Right lobe of liver (tissue), 6 donors: ENCODE results near the gene ATG101. TPM values are rescaled to one million over a fixed set of nuclear protein-coding genes. Genes with fewer than 3 reads are reported as not detected.

Experiments used
- ATAC-seq, 4 donors: fragments of 200-7000 bp; cut with Tn5 transposase; one replicate each; pipeline ENCODE4 v1.9.1; 2020; ENCODE audit warnings: mild to moderate bottlenecking in 4 of 4, moderate library complexity in 4 of 4
- DNase-seq, 3 donors: peaks; one replicate each; pipeline ENCODE4 v3.0.0-alpha.2; 2020
- H3K27ac ChIP-seq, 3 donors: fragments of 200-600 bp; one replicate each; pipeline ENCODE4 v1.8.0; 2022
- H3K27me3 ChIP-seq, 2 donors: fragments of 200-600 bp; one replicate each; pipeline ENCODE4 v1.8.0; 2022
- H3K36me3 ChIP-seq, 4 donors: fragments of 200-600 bp; sonication (generic) in 1 of 4; one replicate each; pipeline versions ENCODE4 v1.5.1 to v1.8.0; 2017 to 2022; ENCODE audit warnings: control low read depth in 1 of 4
- H3K4me1 ChIP-seq, 4 donors: fragments of 200-600 bp; sonication (generic) in 1 of 4; one replicate each; pipeline versions ENCODE4 v1.5.1 to v1.8.0; 2017 to 2022; ENCODE audit warnings: control low read depth in 1 of 4
- H3K4me3 ChIP-seq, 3 donors: fragments of 200-600 bp; one replicate each; pipeline ENCODE4 v1.8.0; 2022
- H3K9me3 ChIP-seq, 4 donors: fragments of 200-600 bp; sonication (generic) in 1 of 4; one replicate each; pipeline versions ENCODE4 v1.5.1 to v1.8.0; 2017 to 2022; ENCODE audit warnings: control low read depth in 1 of 4
- POLR2A ChIP-seq: fragments of 450-650 bp; IDR thresholded peaks from one replicate; pipeline ENCODE4 v1.6.1; 2017; ENCODE audit warnings: antibody characterized with exemption, mild to moderate bottlenecking
- WGBS: methylation state at CpG from one replicate; pipeline ENCODE4 v1.1.6; 2018; ENCODE audit warnings: low coverage, low lambda C conversion rate; ENCODE audit not compliant: insufficient coverage; ENCODE audit errors: missing lambda C conversion rate; 5-methylcytosine and 5-hydroxymethylcytosine counted together
- intact Hi-C, 2 donors: fragments of 100-400 bp; cut with DNase I; formaldehyde crosslinking; loops; one replicate each; pipeline versions ENCODE4 v1.11.2 to v1.14.1; 2022
- total RNA-seq, 6 experiments: library from RNA; depleted of rRNA in 2 of 6; stranded (reverse); fragments of >200 nt in 2 of 6; fragmentation: NEBNext Ultra II Directional in 3 of 6; extraction: Animal tissue kit (Norgen Biotek cat#: 25700) in 3 of 6; gene quantifications; one replicate each; pipeline versions ENCODE4 v1.1.0 to v1.2.4, GENCODE V29; 2016 to 2023
- TF ChIP-seq, protein P1 (sequence below), 4 donors: fragments of 200-600 bp in 3 of 4; fragments of 450-650 bp in 1 of 4; IDR thresholded peaks; one replicate each; pipeline versions ENCODE4 v1.5.1 to v1.8.0; 2016 to 2022; ENCODE audit warnings: antibody characterized with exemption in 4 of 4, mild to moderate bottlenecking in 2 of 4
- donor health status: DM: no; HTN: yes; CAD: no.
- donor health status: DM: no; HTN: no; CAD: no.
- donor health status: DM: no; HTN: no; CAD: no.
- donor health status: DM: no; HTN: yes; CAD: no.
- donor health status: DM: no; HTN: yes; CAD: no.

ATG101 gene
- total RNA-seq, 6 experiments from 2014 or later, result 17.4 to 29.7 (median 21.0) TPM

DNA sequence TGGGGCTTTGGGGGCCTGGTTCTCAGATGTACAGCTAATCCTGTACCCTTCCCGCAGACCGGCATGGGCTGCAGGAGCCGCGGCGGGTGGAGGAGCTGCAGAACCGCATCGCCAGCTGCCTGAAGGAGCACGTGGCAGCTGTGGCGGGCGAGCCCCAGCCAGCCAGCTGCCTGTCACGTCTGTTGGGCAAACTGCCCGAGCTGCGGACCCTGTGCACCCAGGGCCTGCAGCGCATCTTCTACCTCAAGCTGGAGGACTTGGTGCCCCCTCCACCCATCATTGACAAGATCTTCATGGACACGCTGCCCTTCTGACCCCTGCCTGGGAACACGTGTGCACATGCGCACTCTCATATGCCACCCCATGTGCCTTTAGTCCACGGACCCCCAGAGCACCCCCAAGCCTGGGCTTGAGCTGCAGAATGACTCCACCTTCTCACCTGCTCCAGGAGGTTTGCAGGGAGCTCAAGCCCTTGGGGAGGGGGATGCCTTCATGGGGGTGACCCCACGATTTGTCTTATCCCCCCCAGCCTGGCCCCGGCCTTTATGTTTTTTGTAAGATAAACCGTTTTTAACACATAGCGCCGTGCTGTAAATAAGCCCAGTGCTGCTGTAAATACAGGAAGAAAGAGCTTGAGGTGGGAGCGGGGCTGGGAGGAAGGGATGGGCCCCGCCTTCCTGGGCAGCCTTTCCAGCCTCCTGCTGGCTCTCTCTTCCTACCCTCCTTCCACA lies 11.0 kb upstream of the ATG101 start:
- 69% methylated on average over 10 of the region's 25 CpGs for WGBS
- H3K4me3 ChIP-seq, result no peak overlapping the region
- H3K27ac ChIP-seq, result no peak overlapping the region
- peak; percentile 15 for TF ChIP-seq POLR2A
- TF ChIP-seq, protein P1, sequence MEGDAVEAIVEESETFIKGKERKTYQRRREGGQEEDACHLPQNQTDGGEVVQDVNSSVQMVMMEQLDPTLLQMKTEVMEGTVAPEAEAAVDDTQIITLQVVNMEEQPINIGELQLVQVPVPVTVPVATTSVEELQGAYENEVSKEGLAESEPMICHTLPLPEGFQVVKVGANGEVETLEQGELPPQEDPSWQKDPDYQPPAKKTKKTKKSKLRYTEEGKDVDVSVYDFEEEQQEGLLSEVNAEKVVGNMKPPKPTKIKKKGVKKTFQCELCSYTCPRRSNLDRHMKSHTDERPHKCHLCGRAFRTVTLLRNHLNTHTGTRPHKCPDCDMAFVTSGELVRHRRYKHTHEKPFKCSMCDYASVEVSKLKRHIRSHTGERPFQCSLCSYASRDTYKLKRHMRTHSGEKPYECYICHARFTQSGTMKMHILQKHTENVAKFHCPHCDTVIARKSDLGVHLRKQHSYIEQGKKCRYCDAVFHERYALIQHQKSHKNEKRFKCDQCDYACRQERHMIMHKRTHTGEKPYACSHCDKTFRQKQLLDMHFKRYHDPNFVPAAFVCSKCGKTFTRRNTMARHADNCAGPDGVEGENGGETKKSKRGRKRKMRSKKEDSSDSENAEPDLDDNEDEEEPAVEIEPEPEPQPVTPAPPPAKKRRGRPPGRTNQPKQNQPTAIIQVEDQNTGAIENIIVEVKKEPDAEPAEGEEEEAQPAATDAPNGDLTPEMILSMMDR (IDR thresholded peaks at IDR 0.05), result no peak
- DNase-seq (no peak), ATAC-seq (no peak)
- no peaks in the 10 kb centered on the region for H3K9me3 ChIP-seq
- no peaks in the 10 kb centered on the region for H3K4me1 ChIP-seq
- H3K36me3 ChIP-seq, result no peaks in the 10 kb centered on the region
- intact Hi-C loops, result no loop called here
- no peaks in the 10 kb centered on the region for H3K27me3 ChIP-seq

DNA sequence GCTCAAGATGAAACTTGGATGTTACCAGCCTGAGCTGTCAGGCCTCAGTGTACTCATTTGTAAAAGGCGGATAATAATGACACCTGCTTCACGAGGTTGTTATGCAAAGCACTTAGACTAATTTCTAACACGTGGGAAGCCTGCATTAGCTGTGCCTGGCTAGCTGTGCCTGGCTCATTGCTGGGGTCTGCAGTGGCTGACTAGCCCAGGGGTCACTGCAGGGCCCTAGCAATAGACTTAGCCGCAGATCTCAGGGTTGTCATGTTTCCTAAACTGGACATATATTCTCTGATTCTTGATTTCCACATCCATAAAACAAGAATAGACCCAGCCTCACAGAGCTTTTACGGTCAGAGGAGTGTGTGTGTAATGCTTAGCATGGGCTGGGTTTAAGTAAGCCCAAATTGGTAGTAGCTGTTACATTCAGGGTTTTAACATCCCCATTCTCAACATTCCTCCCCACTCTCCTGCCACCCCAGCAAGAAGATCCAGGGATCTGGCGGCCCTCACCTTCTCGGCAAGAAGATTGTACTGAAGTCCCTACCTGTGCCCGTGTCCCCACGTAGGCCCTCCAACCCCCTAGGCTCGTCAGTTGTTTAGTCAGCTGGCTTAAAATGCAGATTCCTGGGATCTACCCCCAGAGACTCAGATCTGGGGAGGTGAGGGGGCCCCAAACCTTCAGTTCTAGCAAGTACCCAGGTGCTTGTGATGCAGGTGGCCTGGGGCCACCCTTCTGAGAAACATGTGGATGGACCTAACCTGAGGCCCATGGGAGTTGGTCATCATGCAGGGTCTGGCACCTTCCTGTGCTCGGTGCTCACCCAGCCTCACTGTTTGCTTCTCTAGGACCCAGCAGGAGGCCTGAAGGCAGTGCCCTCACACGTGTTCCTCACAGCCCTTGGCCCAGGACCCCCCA lies 9.9 kb upstream of the ATG101 start:
- DNase-seq (no peak), ATAC-seq (peak in 1 of 4 donors; percentile 4)
- intact Hi-C loops, result no loop called here
- Histone ChIP-seq H3K4me1 (no peaks in the 10 kb centered on the region), H3K27me3 (no peaks in the 10 kb centered on the region), H3K27ac (no peak overlapping the region), H3K4me3 (no peak overlapping the region), H3K9me3 (no peaks in the 10 kb centered on the region), H3K36me3 (no peaks in the 10 kb centered on the region)
- TF ChIP-seq, protein P1 (IDR thresholded peaks at IDR 0.05), result no peak
- peak; percentile 12 for TF ChIP-seq POLR2A
- 79% methylated on average over 9 of the region's 12 CpGs for WGBS

DNA sequence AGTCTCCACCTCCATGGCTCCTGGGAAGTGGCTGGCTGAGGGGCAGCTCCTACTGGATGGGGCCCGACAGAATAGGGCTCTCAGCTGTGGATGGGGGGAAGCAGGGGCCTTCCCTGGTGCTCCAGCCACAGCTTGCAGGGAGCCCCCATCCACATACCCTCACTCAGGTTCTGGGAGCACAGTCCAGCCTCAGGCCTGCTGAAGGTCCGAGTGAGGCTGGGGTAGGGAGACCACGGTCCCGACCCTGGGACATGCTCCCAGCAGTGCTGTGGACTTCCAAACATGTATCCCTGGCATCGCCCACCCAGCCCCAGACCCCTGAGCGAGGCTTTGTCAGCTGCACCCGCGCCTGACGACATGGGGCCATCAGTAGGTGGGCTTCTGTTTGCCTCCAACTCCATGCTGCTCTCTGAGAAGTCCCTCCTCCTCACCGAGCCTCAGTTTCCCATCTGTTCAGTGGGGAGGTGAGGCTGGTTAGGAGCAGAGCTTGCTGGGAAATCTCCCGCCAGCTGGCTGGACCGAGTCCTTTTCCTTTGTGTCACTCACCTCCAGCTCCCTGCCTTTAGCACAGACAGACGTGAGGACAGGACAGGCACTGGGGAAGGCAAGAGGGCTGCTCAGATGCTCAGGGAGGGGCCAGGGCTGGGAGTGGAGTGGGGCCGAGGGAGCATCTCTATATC lies 9.1 kb upstream of the ATG101 start:
- intact Hi-C loops, result no loop called here
- Histone ChIP-seq H3K36me3 (no peaks in the 10 kb centered on the region), H3K4me1 (no peaks in the 10 kb centered on the region), H3K27me3 (no peaks in the 10 kb centered on the region), H3K9me3 (no peaks in the 10 kb centered on the region), H3K4me3 (no peak overlapping the region), H3K27ac (no peak overlapping the region)
- TF ChIP-seq, protein P1 (IDR thresholded peaks at IDR 0.05), result no peak
- 35% methylated on average over 3 of the region's 14 CpGs for WGBS
- ATAC-seq, result no peak
- no peak for DNase-seq

DNA sequence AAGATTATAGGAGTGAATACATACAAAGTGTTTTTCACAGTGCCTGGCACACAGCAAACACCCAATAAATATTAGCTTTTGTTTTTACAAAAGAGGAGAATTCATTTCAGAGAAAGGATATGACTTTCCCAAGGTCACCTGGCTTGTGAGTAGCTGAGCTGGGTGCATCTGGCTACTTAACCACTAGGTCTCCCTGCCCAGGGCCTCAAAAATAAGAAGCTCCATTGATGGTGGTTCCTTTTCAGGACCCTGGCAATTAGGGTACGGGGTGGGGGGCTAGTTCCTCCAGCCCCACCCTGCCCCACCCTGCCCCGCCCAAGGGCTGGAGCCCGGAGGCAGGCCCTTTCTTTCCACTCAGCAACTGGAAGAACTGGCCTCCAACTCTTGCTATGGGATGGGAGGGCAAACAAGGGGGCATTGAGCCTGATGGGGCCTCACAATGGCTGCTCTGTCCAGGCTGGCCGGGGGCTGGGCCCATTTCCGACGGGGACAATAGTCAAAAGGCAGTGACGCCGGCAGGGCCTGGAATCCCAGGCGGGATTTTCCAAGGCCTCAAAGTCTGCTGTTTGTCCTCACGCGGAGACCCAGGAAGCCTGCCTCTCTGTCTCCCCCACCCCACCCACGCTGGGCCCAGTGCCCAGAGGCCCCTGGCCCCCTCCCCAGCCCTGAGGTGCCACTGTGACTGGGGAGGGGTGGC lies 8.2 kb upstream of the ATG101 start:
- Histone ChIP-seq H3K36me3 (no peaks in the 10 kb centered on the region), H3K27ac (no peak overlapping the region), H3K9me3 (no peaks in the 10 kb centered on the region), H3K4me3 (no peak overlapping the region), H3K4me1 (no peaks in the 10 kb centered on the region), H3K27me3 (no peaks in the 10 kb centered on the region)
- intact Hi-C loops, result no loop called here
- ATAC-seq (no peak), DNase-seq (no peak)
- 61% methylated on average over 2 of the region's 12 CpGs for WGBS
- TF ChIP-seq, protein P1 (IDR thresholded peaks at IDR 0.05), result no peak
- no peak for TF ChIP-seq POLR2A
